GM23338 (cell line): Measurements from ENCODE around the gene SZRD1.

ENCODE experiments used
- CREB1 ChIP-seq: fragments of 250-450 bp; sonication (Bioruptor Pico); IDR thresholded peaks from 2 replicates; pipeline ENCODE4 v1.5.0; 2020; ENCODE audit warnings: low read depth, mild to moderate bottlenecking, moderate library complexity
- CTCF ChIP-seq, 2 experiments: fragments of 200-600 bp in 1 of 2; sonication (generic) in 1 of 2; conservative IDR thresholded peaks; 2 replicates each; pipeline versions ENCODE4 v1.5.1 to v1.6.1; 2016 to 2017; ENCODE audit warnings: antibody characterized with exemption in 2 of 2, low read depth in 2 of 2, mild to moderate bottlenecking in 2 of 2, moderate library complexity in 1 of 2
- EZH2 ChIP-seq: fragments of 200-600 bp; sonication (generic); IDR thresholded peaks from one replicate; pipeline ENCODE4 v1.8.0; 2017; ENCODE audit warnings: antibody characterized with exemption, mild to moderate bottlenecking, low read depth; ENCODE audit not compliant: unreplicated experiment
- EZH2phosphoT487 ChIP-seq: fragments of 200-600 bp; sonication (generic); IDR thresholded peaks from one replicate; pipeline ENCODE4 v1.8.1; 2018; ENCODE audit warnings: antibody characterized with exemption; ENCODE audit not compliant: unreplicated experiment
- POLR2AphosphoS5 ChIP-seq: IDR thresholded peaks from 2 replicates; pipeline ENCODE4 v1.6.1; 2016; ENCODE audit warnings: antibody characterized with exemption, low read depth
- STAT1 ChIP-seq: IDR thresholded peaks from one replicate; pipeline ENCODE4 v1.6.1; 2016; ENCODE audit warnings: antibody characterized with exemption; ENCODE audit not compliant: unreplicated experiment

GRCh38 chr1:16342331-16343062 lies 24.5 kb upstream of the SZRD1 start:
- TF ChIP-seq EZH2 (no peak), CTCF (conservative IDR thresholded peaks at IDR 0.05; ENCODE audit: low read depth in 2 of 2) (no peak), EZH2phosphoT487 (no peak), STAT1 (no peak), POLR2AphosphoS5 (no peak), CREB1 (CRISPR knock-in tag) (no peak)
